Measurements from ENCODE around the gene DNAJC15.

The DNAJC15 gene

DNA sequence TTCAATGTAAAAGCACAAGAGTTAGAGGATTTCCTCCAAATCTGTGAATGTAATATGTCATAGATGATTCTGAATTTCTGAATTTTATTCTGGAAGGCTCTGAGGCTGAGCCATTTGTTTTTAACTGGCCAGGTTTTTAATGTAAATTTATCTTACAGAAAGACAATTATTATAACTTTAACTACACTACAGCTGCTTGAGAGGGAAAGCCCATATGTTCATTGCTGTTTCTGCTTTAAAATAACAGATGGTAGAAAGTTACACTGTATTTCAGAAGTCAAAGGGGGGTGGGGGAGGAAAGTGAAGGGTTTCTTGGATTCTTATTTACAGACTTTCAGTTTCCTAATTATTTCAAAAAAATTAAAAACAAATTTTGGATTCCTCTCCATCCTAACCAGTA lies 62.8 kb downstream of the DNAJC15 start:
- DNase-seq: no peak

- no peak for DNase-seq
Observed at GRCh38 chr13:43088093-43088511, 64.7 kb downstream of the DNAJC15 start.

DNA sequence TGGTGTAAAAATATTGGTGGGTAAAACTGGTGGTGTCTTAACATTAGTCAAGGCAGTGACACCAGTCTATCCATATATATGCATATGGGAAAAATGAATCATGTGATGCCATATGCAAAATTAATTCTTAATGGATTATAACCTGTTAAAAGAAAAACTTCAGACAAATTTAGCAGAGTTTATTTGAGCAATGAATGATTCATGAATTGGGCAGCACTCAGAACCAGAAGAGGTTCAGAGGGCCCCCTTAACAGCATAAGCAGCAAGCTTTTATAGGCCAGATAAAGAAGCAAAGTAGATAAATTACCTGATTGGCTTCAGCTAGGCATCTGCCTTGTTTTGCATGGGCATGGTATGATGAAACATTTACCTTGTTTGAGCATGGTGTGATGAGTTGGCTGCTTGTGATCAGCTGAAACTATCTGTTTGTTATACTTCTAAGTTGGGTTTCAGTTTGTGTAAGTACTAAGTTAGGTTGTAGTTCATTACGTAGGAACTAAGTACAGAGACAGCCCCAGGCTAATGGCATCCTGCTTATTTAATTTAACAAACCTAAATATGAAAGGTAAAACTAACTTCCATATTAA lies 66.6 kb downstream of the DNAJC15 start:
- no peak for DNase-seq

- DNase-seq: no peak
Observed at GRCh38 chr13:43094901-43095300, 71.5 kb downstream of the DNAJC15 start.

GRCh38 chr13:43095771-43096719 lies 72.7 kb downstream of the DNAJC15 start:
- DNase-seq: no peak

GRCh38 chr13:43100667-43101066 lies 77.3 kb downstream of the DNAJC15 start:
- no peak for DNase-seq

- no peak for DNase-seq
Observed at GRCh38 chr13:43102304-43102703, 78.9 kb downstream of the DNAJC15 start.

DNA sequence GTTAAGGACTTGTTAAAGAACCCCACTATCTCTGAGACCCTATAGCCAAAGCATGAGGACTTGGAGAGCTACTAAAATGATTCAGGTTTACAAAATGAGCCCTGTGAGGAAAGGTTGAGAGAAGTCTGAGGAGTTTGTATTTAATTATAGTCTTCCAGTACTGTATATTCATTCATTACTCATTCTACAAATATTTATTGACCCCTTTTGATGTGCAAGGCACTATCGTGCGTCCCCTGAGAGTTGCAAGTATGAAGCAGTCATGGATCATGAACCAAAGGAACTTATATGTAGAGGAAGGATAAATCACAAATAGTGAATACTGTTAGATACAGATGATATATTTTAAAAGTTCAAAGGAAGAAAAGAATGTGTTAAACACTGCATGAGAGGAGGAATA lies 84.4 kb downstream of the DNAJC15 start:
- peak; percentile 77 for DNase-seq

DNA sequence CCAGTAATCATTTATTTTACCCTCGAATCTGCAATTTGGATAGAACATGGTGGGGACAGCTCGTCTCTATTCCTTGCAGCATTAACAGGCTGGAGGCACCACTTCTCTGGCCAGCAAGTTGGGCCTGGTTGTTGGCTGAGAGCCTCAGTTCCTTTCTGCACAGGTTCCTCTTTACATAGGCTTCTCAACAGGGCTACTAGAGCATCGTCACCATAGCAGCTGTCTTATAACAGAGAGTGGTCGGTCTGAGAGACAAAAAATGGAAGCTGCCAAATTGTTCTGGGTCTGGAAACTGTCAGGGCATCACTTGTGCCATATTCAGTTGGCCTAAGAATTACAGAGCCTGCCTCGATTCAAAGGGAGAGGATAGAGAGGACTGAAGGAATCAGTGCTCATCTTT lies 86.7 kb downstream of the DNAJC15 start:
- DNase-seq: no peak

- no peak for DNase-seq
Observed at GRCh38 chr13:43110658-43111057, 87.3 kb downstream of the DNAJC15 start.

- DNase-seq: no peak
Observed at GRCh38 chr13:43111559-43112400, 88.4 kb downstream of the DNAJC15 start.

GRCh38 chr13:43113603-43114002 lies 90.2 kb downstream of the DNAJC15 start:
- peak; percentile 31 for DNase-seq

GRCh38 chr13:43114504-43114903 lies 91.1 kb downstream of the DNAJC15 start:
- no peak for DNase-seq

GRCh38 chr13:43115141-43115540 lies 91.8 kb downstream of the DNAJC15 start:
- no peak for DNase-seq

DNA sequence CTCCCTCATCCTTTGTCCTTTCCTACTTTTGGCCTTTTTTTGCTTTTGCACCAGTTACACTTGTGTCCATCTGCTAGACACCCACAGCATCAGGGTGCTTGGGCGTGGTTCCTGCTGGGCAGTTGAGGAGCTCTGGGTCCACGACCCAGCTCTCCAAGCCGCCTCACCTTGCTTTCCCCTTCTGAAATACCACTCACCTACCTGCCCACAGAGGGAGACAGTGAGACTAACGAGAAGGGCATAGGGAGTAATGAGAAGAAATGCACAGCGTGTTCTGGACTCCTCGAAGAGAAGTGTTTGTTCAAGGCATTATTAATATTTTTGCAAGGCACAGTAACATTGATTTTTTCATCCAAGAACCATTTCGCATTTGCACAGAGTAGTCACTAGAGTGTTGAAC lies 92.9 kb downstream of the DNAJC15 start:
- DNase-seq: no peak

DNA sequence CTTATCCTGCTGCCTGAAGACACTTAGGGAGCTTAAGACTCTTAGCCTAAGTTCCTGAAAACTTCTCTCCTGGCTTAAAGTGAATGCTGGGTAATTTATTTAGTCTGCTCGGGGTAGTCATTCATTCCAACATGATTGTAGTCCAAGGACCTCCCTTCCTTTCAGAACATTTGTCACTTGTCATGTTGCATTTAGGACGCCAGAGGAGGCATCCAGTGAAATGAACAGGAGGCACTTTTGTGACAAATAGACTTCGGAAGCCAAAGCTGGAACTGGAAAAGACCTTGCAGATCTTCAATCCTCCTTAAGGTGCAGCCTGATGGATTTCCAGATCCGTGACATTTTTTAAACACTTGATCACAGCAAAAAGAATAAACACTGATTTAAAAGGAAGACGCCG lies 95.1 kb downstream of the DNAJC15 start:
- no peak for DNase-seq

DNA sequence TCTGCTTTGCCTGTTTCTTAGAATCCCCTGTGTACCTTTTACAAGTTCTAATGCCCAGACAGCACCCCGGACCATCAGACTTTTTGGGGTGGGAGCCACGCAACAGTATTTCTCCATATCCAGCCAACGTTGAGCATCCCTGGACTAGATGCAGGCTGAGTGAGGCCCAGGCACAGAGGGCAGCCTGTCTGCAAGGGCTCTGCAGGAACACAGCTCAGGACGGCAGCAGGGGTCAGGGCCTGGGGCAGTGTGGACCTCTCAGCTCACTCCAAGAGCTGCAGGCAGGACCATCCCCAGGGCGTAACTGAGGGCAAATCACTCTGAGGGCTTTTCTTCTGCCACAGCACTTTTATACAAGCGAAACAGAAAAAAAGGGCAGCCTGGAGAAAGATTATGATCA lies 95.8 kb downstream of the DNAJC15 start:
- no peak for DNase-seq

DNA sequence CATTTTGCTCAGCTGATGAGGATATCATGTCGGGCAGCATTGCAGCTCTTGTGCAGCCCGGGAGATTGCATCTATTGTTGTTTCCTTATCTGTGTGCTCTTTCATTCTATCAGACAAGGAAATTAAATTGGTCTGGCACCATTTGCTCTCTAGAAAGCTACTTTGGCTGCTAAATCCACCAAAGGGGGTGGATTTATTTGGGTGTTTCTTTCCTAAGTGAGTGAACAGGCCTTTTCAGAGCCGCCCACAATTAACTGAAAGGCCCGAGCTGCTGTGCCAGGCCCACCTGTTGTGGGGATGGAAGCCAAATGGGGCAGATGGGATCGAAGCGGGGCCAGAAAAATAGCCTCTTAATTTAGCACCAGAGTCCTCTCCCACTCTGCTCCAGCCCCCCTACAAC lies 99.4 kb downstream of the DNAJC15 start:
- DNase-seq: no peak

DNA sequence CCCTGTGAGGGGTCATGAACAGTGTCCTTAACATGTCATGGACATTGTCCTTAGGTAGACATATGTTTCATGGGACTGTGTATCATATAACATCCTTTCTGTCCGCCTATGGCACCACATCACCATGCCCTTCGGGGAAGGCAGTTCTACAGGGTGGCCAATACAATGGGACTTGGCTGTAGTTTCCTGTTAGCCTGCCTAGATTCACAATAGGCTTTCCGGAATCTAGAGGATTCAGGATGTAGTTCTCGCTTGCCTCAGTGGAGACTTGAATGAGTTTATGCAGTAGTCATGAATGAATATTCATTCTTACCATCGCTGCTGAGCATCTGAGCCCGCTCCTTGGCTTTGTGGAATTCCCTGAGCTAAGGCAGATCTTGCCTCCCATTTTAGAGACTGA lies 100.5 kb downstream of the DNAJC15 start:
- no peak for DNase-seq

DNA sequence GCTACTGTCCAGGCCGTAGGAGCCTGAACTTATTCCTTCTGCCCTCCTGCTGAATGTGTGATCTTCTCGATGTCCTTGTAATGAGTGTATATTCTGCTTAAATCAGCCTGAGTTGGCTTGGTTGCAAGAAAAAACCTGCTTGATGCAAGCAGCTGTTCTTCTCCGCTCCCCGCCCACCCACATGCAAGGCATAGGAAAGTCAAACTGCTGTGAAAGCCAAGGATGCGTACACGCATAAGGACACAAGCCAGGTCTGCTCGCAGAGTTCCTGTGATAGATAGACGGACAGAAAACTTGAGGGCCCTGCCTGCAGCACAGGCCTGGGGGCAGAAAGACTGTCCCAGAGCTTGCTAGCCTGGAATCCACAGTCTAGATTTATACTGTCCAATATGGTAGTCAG lies 101.1 kb downstream of the DNAJC15 start:
- no peak for DNase-seq

- no peak for DNase-seq
Observed at GRCh38 chr13:43126420-43126819, 103.0 kb downstream of the DNAJC15 start.

GRCh38 chr13:43127103-43127798 lies 103.9 kb downstream of the DNAJC15 start:
- peak; percentile 25 for DNase-seq

DNA sequence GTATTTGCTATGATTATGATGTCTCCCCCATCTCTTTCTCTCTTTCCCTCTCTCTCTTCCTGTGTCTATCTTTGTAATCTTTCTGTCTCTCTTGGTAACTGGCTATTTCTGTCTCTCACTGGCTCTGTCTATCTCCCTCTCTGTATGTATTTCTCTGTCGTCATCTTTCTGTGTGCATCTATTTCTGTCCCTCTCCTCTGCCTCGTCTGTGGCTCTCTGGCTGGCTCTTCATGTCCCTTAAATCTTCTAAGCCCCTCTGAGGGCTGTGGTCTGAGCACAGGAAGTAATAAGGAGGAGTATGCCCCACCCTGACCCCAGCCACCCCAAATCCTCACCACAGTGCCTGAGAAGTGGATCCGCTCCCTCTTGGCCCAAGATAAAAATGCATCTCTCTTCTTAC lies 104.4 kb downstream of the DNAJC15 start:
- DNase-seq: no peak
